Activated naive CD8-positive, alpha-beta T cell treated with anti-CD3 and anti-CD28 coated beads for 36 hours (primary cell): ENCODE data around the gene CMTM4. TPM values are rescaled to one million over a fixed set of nuclear protein-coding genes. Genes with fewer than 3 reads are reported as not detected.

ENCODE experiments used
- DNase-seq: peaks from one replicate; pipeline ENCODE4 v3.0.0; 2021
- H3K27ac Mint-ChIP-seq: one replicate; pipeline ENCODE4 v1.8.0; 2022; ENCODE audit warnings: mild to moderate bottlenecking, moderate library complexity, mixed read lengths
- H3K27me3 Mint-ChIP-seq: one replicate; pipeline ENCODE4 v1.8.0; 2022; ENCODE audit warnings: mild to moderate bottlenecking, mixed read lengths
- H3K36me3 Mint-ChIP-seq: one replicate; pipeline ENCODE4 v1.8.0; 2021; ENCODE audit warnings: mild to moderate bottlenecking, mixed read lengths
- H3K4me1 Mint-ChIP-seq: one replicate; pipeline ENCODE4 v1.8.0; 2021; ENCODE audit warnings: mixed read lengths
- H3K4me3 Mint-ChIP-seq: one replicate; pipeline ENCODE4 v1.8.0; 2022; ENCODE audit warnings: mild to moderate bottlenecking, moderate library complexity, mixed read lengths
- H3K9me3 Mint-ChIP-seq: one replicate; pipeline ENCODE4 v1.8.0; 2022; ENCODE audit warnings: mixed read lengths
- total RNA-seq, 2 experiments: library from RNA; stranded (reverse); gene quantifications; one replicate each; pipeline ENCODE4 v1.2.3, GENCODE V29; 2021

Gene CMTM4
- total RNA-seq, 2 experiments from 2014 or later: 2.4 to 2.8 TPM

DNA sequence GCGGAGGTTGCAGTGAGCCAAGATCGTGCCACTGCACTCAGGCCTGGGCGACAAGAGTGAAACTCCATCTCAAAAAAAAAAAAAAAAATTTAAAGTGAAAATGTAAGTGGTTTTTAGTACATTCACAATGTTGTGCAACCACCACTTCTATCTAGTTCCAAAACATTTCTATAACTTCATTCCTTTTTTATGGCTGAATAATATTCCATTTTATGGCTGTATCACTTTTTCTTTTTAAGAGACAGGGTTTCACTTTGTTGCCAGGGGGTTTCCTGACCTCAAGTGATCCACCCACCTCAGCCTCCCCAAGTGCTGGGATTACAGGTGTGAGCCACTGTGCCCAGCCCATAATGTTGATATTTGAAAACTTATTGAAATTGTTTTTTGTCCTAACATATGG is 103.7 kb downstream of the CMTM4 start:
- Mint-ChIP-seq H3K27me3 (no peaks in the 10 kb centered on the region), H3K36me3 (no peaks in the 10 kb centered on the region), H3K27ac (no peak overlapping the region), H3K4me3 (no peak overlapping the region), H3K4me1 (peaks cover 37% of the 10 kb centered on the region), H3K9me3 (peaks cover 3% of the 10 kb centered on the region)
- DNase-seq: no peak

DNA sequence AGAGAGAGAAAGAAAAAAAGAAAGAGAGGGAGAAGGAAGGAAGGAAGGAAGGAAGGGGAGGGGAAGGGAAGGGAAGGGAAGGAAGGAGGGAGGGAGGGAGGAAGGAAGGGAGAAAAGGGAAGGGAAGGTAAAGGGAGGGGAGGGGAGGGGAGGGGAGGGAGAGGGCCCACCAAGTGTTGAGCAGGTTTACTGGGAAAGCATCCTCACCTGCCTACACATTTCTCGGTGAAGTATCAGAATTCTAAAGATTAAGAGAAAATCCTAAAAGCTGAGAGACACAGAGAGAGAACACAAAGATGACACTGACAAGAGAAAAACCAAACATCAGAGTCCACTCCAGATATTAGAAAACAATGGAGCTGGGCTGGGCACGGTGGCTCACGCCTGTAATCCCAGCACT is 104.3 kb downstream of the CMTM4 start:
- Mint-ChIP-seq H3K27ac (no peak overlapping the region), H3K27me3 (no peaks in the 10 kb centered on the region), H3K9me3 (peaks cover 3% of the 10 kb centered on the region), H3K36me3 (no peaks in the 10 kb centered on the region), H3K4me1 (peaks cover 38% of the 10 kb centered on the region), H3K4me3 (no peak overlapping the region)
- DNase-seq: no peak

DNA sequence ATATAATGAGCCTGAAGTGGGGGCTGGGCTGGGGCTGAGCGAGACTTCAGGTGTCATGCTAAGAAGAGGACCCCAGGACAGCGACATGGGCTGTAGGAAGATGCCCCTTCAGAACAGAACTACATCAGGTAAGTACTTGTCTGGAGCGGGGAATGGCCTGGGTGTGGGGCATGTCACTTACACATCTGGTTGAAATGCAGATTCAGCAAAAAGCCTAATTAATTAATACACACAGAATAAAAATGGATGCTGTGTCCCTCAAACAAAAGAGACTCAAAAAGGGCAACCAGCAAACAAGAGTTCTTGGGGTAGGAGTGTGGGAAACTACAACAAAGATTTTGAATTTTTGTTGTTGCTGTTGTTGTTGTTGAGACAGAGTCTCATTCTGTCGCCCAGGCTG is 105.5 kb downstream of the CMTM4 start:
- H3K27ac Mint-ChIP-seq: no peak overlapping the region
- H3K9me3 Mint-ChIP-seq: peaks cover 3% of the 10 kb centered on the region
- H3K4me3 Mint-ChIP-seq: no peak overlapping the region
- no peak for DNase-seq
- H3K27me3 Mint-ChIP-seq: peaks cover under 1% of the 10 kb centered on the region
- peaks cover 38% of the 10 kb centered on the region for H3K4me1 Mint-ChIP-seq
- H3K36me3 Mint-ChIP-seq: no peaks in the 10 kb centered on the region

DNA sequence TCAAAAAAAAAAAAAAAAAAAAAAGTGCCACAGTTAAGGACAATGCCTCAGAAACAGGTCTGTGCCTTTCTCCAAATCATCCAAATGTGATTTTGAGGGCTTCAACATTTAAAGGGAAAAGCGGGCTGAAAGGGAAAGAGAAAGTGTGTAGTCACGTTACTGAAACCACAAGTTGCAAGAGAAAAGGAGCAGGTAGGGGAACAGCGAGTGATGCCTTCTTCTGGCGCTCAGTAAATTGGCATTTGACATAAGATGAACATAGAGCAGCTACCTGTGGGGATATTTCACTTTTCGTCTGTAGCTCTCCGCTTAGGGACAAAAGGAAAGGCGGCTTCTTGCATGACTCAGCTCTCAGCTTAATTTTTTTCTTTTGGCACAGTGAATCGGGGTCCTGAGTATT is 106.2 kb downstream of the CMTM4 start:
- Mint-ChIP-seq H3K27ac (no peak overlapping the region), H3K27me3 (peaks cover 6% of the 10 kb centered on the region), H3K9me3 (peaks cover 3% of the 10 kb centered on the region), H3K36me3 (no peaks in the 10 kb centered on the region), H3K4me3 (peak overlapping the region; percentile 48), H3K4me1 (peaks cover 38% of the 10 kb centered on the region)
- no peak for DNase-seq

DNA sequence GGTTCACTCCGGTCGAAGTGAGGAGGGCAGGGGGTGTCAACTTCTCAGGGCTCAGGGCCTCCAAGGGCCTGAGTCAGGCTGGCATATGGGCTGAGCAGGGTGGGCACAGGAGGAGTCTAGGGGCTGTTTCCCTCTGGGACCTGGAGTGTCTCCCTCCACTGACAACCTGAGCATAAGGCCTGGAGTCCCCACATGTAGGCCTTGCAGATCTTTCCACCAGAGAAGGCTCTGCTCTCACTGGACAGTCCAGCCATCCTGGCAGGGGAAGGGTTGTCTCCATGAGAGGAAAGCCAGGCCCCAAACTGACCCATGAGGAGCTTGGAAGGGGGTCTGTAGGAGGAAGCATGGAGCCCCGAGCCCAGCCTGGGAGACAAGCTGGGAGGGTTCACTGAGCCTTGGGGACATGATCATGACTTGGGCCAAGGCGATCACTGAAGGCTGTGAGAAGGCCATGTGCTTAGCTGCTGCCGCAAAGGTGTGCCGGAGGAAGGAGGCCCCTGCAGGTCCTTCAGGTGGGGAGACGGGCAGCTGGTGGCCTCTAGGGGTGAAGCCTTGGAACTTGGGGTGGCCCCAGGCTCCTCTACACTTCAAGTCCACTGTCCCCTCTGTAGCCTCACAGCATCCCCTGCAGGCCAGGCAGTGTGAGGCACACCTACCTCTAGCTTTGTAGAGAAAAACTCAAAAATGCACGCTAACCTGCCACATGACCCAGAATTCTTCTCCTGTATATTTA is 107.4 kb downstream of the CMTM4 start:
- peaks cover 33% of the 10 kb centered on the region for H3K4me1 Mint-ChIP-seq
- peak; percentile 64 for DNase-seq
- H3K36me3 Mint-ChIP-seq: no peaks in the 10 kb centered on the region
- no peak overlapping the region for H3K27ac Mint-ChIP-seq
- peaks cover 3% of the 10 kb centered on the region for H3K9me3 Mint-ChIP-seq
- peaks cover 6% of the 10 kb centered on the region for H3K27me3 Mint-ChIP-seq
- H3K4me3 Mint-ChIP-seq: peak overlapping the region; percentile 41

DNA sequence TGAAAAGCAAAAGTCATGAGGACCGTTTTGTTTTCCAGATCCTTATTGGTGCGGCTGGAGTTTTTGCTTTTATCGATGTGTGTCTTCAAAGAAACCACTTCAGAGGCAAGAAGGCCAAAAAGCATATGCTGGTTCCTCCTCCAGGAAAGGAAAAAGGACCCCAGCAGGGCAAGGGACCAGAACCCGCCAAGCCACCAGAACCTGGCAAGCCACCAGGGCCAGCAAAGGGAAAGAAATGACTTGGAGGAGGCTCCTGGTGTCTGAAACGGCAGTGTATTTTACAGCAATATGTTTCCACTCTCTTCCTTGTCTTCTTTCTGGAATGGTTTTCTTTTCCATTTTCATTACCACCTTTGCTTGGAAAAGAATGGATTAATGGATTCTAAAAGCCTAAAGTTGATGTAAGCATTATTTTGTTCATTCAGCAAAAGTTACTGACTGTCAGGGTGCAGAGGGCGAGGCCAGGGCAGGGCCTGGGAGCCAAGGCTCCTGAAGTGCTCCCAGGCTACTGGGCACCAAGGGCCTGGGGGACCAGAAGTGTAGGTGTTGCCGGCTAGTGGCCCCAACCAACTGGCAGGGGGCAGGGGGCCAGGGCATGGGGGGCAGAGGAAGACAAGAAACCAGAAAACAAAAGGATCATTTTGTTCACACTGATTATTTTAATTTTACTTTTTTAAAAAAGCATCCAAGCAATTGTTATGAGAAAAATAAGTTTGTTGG is 108.5 kb downstream of the CMTM4 start:
- H3K9me3 Mint-ChIP-seq: no peaks in the 10 kb centered on the region
- no peak overlapping the region for H3K27ac Mint-ChIP-seq
- DNase-seq: no peak
- H3K4me1 Mint-ChIP-seq: peaks cover 33% of the 10 kb centered on the region
- peak overlapping the region; percentile 62 for H3K4me3 Mint-ChIP-seq
- no peaks in the 10 kb centered on the region for H3K36me3 Mint-ChIP-seq
- H3K27me3 Mint-ChIP-seq: peaks cover 6% of the 10 kb centered on the region

DNA sequence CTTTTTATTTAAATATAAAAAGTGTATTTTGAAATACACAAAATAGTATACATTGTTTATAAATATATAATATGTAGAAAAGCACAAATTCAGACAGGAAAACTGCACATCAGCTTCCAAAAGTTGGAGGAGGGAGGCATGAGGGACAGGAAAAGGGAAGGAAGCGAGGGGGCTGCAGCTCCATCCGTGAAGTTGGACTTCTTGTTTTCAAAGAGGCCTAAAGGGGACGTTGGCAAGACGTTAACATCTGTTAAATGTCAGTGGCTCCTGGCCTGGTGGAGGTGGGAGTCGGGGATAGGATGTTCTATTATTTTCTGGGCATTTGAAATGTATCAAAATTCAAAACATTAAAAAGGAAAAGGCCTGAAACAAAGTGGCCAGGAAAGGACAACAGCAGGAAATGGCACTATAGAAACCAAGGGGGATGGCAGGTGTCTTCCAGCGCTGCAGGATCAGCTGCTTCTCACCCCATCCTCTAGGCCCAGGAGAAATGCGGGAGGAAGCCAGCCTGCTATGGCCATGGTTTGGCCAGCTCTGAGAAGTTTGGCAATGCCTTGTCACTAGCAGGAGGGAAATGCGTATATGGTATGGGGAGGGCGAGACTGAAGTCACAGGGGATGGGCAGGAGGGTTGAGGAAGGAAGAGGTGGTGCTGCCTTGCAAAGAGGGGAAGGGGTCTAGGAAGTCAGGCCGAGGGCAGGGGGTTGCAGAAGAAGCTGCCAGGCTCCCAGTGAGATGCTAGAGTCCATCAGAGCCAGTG is 110.9 kb downstream of the CMTM4 start:
- Mint-ChIP-seq H3K36me3 (no peaks in the 10 kb centered on the region), H3K27me3 (peaks cover 10% of the 10 kb centered on the region), H3K27ac (no peak overlapping the region), H3K4me1 (peaks cover 35% of the 10 kb centered on the region), H3K4me3 (no peak overlapping the region), H3K9me3 (no peaks in the 10 kb centered on the region)
- DNase-seq: no peak

DNA sequence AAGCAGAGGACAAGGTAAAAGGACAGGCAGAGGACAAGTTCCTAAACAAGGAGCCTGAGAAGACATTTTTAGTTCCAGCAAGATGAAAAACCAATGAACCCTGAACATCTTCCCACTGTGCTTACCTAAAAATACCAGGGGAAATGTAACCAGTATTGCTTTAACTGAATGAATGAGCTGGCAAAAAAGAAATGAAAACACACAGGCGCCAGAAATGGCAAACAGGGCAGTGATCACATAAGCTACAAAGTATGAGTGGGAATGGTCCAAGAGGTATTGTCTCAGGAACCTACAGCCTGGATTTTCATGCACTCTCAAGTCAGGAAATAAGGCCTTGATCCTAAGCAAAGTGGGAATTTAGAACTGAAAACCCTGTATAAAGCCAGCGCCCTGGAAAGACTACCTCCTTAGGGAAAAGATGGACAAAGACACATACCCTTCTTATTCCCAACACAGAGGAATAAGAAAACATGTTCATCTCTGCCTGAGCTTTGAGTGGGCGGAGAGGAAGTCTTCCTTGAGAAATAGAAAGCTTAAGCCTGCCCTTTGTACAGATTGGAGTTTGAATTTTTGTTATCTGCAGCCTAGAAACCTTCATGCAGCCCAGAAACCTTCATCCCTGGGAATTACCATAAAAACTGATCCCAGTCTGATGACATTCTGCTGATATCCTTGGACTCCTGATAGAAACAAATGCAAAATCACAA is 115.1 kb downstream of the CMTM4 start:
- no peak for DNase-seq
- Mint-ChIP-seq H3K36me3 (no peaks in the 10 kb centered on the region), H3K4me3 (no peak overlapping the region), H3K9me3 (no peaks in the 10 kb centered on the region), H3K27ac (no peak overlapping the region), H3K4me1 (peaks cover 10% of the 10 kb centered on the region), H3K27me3 (peaks cover 43% of the 10 kb centered on the region)

DNA sequence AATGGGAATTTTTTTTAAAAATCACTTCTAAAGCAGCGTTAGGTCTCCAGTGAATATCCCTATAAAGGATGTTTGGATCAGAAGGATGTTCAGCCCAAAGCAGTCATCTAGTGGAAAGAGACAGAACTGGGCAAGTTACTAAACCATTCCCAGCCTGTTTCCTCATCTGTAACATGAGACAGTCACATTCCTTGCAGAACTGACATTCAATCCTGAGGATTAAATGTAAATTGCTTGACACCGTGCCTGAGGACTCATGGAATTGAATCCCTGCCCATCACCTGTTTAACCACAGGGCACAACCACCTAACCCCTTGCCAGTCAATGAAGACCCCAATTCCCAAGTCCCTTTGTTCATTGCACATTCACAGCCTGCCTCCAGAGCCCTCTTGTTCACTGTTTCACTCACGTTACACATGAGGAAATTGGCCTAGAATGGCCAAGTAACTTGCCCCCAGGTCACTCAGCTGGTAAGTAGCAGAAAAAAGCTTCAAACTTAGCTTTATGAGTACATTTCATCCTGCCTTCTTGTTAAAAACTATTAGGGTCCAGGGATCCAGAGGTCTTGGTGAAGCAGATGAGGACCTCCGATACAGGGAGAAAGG is 115.8 kb downstream of the CMTM4 start:
- no peak for DNase-seq
- no peaks in the 10 kb centered on the region for H3K9me3 Mint-ChIP-seq
- no peaks in the 10 kb centered on the region for H3K36me3 Mint-ChIP-seq
- no peak overlapping the region for H3K27ac Mint-ChIP-seq
- no peak overlapping the region for H3K4me3 Mint-ChIP-seq
- peaks cover 10% of the 10 kb centered on the region for H3K4me1 Mint-ChIP-seq
- peaks cover 39% of the 10 kb centered on the region for H3K27me3 Mint-ChIP-seq

DNA sequence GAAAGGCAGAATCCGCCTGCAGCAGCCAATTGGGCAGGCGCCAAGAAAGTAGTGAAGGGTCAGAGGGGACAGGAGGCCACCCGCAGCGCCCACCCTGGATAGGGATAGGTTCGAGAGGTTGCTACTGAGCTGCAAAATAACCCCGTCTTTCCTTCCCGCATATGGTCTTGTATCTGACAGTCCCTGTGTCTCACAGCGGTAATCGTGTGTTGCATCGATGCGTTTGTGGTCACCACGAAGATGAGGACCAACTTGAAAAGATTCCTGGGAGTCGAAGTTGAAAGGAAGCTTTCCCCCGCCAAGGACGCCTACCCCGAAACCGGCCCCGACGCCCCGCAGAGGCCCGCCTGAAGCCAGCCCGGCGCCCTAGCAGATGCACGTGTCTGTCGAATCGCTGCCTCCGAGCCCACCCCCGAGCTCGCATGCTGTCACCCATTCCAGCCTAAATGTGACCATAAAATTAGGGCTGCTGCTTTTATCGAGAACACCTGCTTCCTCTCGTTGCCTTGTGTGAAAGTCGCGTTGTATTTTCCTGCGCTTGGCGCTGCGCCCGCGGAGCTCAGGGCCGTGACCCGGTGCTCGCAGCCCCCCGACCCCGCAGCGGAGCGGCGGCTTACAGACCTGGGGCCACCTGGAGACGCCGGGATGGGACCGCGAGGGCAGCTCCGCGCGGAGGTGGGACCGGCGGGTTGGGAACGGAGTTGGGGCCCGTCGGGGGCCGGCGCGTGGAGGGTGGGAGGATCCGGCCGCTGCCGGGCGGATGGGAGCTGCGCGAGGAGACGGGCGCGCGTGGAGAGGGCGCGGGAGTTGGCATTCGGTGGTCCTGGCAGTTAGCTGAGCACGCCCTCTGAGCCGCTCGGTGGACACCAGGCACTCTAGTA is 117.7 kb downstream of the CMTM4 start, which contains the start of gene CMTM2:
CMTM2 (plus strand) TSS at position 813 of the 881 bp plus-strand sequence. CDS start 145 bp downstream, outside the sequence.
- Mint-ChIP-seq H3K9me3 (no peaks in the 10 kb centered on the region), H3K4me3 (peak within 1 kb of the TSS; percentile 54), H3K27me3 (peaks cover 37% of the 10 kb centered on the region), H3K27ac (no peak within 1 kb of the TSS), H3K4me1 (peaks cover 10% of the 10 kb centered on the region), H3K36me3 (no peaks in the 10 kb centered on the region)
- no peak for DNase-seq

DNA sequence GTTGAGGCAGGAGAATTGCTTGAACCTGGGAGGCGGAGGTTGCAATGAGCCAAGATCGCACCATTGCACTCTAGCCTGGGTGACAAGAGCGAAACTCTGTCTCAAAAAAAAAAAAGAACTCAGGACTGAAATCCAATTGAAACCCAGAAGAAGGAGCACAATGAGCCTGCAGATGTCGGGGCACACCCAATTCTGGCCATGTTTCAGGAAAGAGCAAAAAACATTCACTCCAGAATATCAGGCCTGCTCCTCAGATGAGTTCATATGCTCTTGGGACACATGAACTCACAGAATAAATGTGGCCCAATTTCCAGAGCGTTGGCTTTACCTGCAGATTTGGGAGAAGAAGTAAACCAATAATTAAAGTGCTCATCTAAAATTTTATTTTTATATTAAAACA is 120.2 kb downstream of the CMTM4 start:
- H3K27me3 Mint-ChIP-seq: peaks cover 37% of the 10 kb centered on the region
- H3K27ac Mint-ChIP-seq: no peak overlapping the region
- no peaks in the 10 kb centered on the region for H3K9me3 Mint-ChIP-seq
- no peaks in the 10 kb centered on the region for H3K36me3 Mint-ChIP-seq
- H3K4me1 Mint-ChIP-seq: peaks cover 8% of the 10 kb centered on the region
- H3K4me3 Mint-ChIP-seq: no peak overlapping the region
- DNase-seq: no peak

DNA sequence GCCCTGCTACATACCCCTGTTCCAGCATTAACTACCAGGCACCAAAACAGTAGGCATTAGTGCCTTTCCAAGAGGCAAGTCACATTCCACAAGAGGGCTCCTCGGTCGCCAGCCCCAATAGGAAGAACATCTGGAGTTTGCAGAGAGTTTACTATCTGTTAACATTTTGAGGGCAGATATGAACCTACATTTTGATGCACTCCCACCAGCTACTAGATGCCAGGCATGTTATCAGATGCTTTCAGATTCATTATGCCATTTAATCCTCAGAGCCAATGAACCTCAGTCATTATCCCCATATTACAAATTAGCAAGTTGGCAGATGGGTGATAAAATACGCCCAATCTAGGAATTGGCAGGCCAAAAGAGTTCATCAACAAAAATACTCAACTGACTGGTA is 121.5 kb downstream of the CMTM4 start:
- Mint-ChIP-seq H3K4me3 (no peak overlapping the region), H3K4me1 (peaks cover 5% of the 10 kb centered on the region), H3K36me3 (no peaks in the 10 kb centered on the region), H3K27ac (no peak overlapping the region), H3K27me3 (peaks cover 27% of the 10 kb centered on the region), H3K9me3 (no peaks in the 10 kb centered on the region)
- DNase-seq: no peak

DNA sequence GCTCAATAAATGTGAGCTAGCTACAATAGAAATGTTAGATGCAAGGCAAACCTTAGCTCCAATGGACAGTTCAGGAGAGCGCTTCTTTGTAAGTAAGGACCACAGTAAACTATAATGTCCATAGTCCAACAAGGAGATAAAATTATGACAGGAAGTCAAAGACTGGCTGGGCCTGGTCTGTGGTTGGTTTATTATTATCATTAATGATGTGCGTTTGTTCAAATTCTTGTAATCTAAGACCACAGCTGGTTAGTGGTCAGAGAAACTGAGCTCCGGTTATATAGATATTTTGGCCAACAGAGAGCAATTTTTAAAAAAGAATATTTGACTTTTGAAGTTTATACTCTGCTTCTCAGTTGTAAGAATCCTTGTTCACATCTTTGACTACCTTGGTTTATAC is 122.0 kb downstream of the CMTM4 start:
- Mint-ChIP-seq H3K9me3 (no peaks in the 10 kb centered on the region), H3K36me3 (no peaks in the 10 kb centered on the region), H3K27ac (no peak overlapping the region), H3K4me1 (peaks cover 5% of the 10 kb centered on the region), H3K4me3 (no peak overlapping the region), H3K27me3 (peaks cover 22% of the 10 kb centered on the region)
- no peak for DNase-seq

DNA sequence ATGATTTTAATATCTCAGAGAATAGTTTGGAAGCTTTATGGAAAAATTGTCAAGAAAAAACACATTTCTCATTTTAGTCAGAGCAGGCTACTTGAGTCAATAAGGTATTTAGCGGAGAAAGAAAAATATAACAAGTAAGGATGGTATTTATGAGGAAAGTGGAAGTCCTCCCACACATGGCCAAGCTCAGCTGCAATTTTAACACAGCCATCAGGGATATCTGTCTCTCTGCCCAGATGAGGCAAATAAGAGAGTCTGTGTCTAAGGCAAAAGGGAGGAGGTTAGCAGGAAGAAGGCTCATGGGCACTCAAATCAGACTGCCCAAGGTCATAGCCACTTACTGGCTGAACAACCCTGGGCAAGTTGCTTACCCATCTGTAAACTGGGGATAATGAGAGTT is 122.5 kb downstream of the CMTM4 start:
- no peak for DNase-seq
- Mint-ChIP-seq H3K4me1 (peaks cover 5% of the 10 kb centered on the region), H3K9me3 (no peaks in the 10 kb centered on the region), H3K27me3 (peaks cover 18% of the 10 kb centered on the region), H3K27ac (no peak overlapping the region), H3K36me3 (no peaks in the 10 kb centered on the region), H3K4me3 (no peak overlapping the region)
